Measurements from ENCODE around the gene TPT1. TPM values are rescaled to one million over a fixed set of nuclear protein-coding genes. Genes with fewer than 3 reads are reported as not detected.
"Not testable (repeated sequence)": the region's sequence is repeated elsewhere in the genome, so short reads cannot be mapped to it uniquely, and the experiment has no call there.

Gene TPT1
- total and polyA plus RNA-seq, 4 donors = 2,366 to 3,883 (median 2,949) TPM

DNA sequence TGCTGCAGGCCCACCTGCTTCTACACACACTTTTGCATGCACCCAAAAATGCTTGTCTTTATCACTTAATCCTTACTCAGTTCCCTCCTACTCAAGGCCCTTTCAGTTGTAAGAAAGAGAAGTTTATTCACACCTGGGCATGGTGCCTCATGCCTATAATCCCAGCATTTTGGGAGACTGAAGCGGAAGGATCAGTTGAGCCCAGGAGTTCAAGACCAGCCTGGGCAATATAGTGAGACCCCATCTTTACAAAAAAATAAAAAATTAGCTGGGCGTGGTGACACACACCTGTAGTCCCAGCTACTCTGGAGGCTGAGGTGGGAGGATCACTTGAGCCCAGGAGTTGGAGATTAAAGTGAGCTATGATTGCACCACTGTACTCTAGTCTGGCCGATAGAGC is 42.4 kb downstream of the TPT1 start:
- not testable (repeated sequence) for H3K27ac ChIP-seq (ENCODE audit: low read depth, low read length); H3K27me3 ChIP-seq (ENCODE audit: control insufficient read depth, insufficient read depth, low read length); H3K4me1 ChIP-seq (ENCODE audit: control insufficient read depth, insufficient read depth, low read length); H3K36me3 ChIP-seq (ENCODE audit: control insufficient read depth, insufficient read depth, low read length); H3K4me3 ChIP-seq (ENCODE audit: low read depth, low read length); H3K9me3 ChIP-seq (ENCODE audit: control insufficient read depth, insufficient read depth, low read length); DNase-seq (ENCODE audit: low read depth in 4 of 6, low spot score in 6 of 6)
- WGBS (ENCODE audit: insufficient coverage) = 92% methylated on average over 2 of the region's 3 CpGs

DNA sequence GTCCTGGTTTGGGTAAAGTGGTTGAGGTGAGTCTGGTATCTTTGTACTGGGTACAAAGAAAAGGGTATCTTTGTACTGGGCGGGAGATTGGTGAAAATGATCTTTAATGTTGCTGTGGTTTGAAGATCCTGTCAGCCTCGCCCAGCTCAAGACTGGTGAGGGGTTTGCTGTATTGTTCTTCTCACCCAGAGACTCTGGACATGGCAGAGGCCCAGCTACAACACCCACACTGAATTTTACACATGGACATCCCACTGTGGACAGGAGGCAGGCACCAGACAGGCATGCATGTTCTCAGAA is 42.8 kb downstream of the TPT1 start:
- Histone ChIP-seq H3K4me3 (ENCODE audit: low read depth, low read length) (no peak overlapping the region), H3K9me3 (ENCODE audit: control insufficient read depth, insufficient read depth, low read length) (no peaks in the 10 kb centered on the region), H3K27ac (ENCODE audit: low read depth, low read length) (no peak overlapping the region), H3K36me3 (ENCODE audit: control insufficient read depth, insufficient read depth, low read length) (no peaks in the 10 kb centered on the region), H3K4me1 (ENCODE audit: control insufficient read depth, insufficient read depth, low read length) (no peaks in the 10 kb centered on the region), H3K27me3 (ENCODE audit: control insufficient read depth, insufficient read depth, low read length) (no peaks in the 10 kb centered on the region)
- no peak for DNase-seq (ENCODE audit: low read depth in 4 of 6, low spot score in 6 of 6)
- whole genome bisulfite sequencing (ENCODE audit: insufficient coverage) = no CpG with 5 or more reads among the region's 2 CpGs

DNA sequence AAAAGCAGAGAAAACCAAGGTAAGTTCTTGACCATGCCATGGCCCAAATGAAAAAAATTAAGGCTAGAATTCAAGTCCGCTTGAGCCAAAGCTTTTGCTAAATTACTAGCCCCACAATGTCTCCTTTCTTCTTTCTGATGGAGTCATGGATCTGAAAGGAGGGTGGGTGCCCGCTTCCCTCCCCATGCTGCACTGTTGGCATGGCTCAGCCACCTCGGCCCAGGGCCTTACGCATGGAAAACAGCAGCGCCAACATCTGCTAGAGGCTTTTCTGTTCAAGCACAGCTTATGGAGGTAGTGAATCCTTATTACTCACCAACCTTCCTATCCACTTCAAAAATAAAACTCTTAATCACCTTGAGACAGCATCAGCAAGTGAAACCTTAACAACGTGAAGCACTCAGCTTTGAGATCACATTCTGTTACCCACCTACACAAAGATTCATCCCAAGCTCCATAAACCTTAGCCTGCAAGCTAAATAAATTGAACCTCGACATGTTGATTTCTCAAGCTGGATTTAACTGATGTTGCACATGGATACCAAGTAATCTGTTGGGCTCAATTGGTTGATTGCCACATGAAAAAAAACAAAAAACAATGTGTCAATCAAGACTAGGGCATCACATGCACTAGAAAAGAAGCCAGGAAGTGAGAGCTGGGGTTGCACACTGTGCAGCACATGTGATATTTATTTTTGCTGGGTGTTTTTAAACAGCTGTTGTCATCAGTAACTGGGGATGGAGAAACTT is 43.4 kb downstream of the TPT1 start:
- no peaks in the 10 kb centered on the region for H3K27me3 ChIP-seq (ENCODE audit: control insufficient read depth, insufficient read depth, low read length)
- no peaks in the 10 kb centered on the region for H3K9me3 ChIP-seq (ENCODE audit: control insufficient read depth, insufficient read depth, low read length)
- WGBS (ENCODE audit: insufficient coverage) = 73% methylated on average over 5 of the region's 7 CpGs
- H3K4me3 ChIP-seq (ENCODE audit: low read depth, low read length) = no peak overlapping the region
- no peak overlapping the region for H3K27ac ChIP-seq (ENCODE audit: low read depth, low read length)
- no peak for DNase-seq (ENCODE audit: low read depth in 4 of 6, low spot score in 6 of 6)
- no peaks in the 10 kb centered on the region for H3K4me1 ChIP-seq (ENCODE audit: control insufficient read depth, insufficient read depth, low read length)
- H3K36me3 ChIP-seq (ENCODE audit: control insufficient read depth, insufficient read depth, low read length) = no peaks in the 10 kb centered on the region

DNA sequence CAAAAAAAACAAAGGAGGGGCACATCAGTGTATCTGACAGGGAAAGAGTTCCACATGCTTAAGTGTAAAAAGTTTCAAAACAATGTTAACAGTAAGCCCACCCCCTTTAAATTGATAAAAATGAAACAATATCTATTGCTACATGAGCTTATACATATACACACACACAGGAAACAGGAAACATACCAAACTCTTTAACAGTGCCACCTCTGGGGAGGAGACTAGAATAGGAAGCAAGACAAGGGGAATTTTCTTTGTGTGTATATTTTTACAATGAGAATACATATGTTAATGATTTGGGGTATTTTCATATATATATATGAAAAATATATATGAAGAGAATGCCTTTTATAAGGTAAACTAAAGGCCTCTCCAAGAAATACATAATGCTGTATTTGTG is 44.7 kb downstream of the TPT1 start:
- H3K27ac ChIP-seq (ENCODE audit: low read depth, low read length) = no peak overlapping the region
- no peaks in the 10 kb centered on the region for H3K27me3 ChIP-seq (ENCODE audit: control insufficient read depth, insufficient read depth, low read length)
- H3K4me1 ChIP-seq (ENCODE audit: control insufficient read depth, insufficient read depth, low read length) = no peaks in the 10 kb centered on the region
- no peak for DNase-seq (ENCODE audit: low read depth in 4 of 6, low spot score in 6 of 6)
- H3K36me3 ChIP-seq (ENCODE audit: control insufficient read depth, insufficient read depth, low read length) = no peaks in the 10 kb centered on the region
- H3K9me3 ChIP-seq (ENCODE audit: control insufficient read depth, insufficient read depth, low read length) = no peaks in the 10 kb centered on the region
- no peak overlapping the region for H3K4me3 ChIP-seq (ENCODE audit: low read depth, low read length)

GRCh38 chr13:45295536-45295935 is 45.4 kb downstream of the TPT1 start:
- no peak overlapping the region for H3K27ac ChIP-seq (ENCODE audit: low read depth, low read length)

GRCh38 chr13:45292176-45292575 is 48.8 kb downstream of the TPT1 start:
- no peak overlapping the region for H3K27ac ChIP-seq (ENCODE audit: low read depth, low read length)
- no peaks in the 10 kb centered on the region for H3K9me3 ChIP-seq (ENCODE audit: control insufficient read depth, insufficient read depth, low read length)
- H3K36me3 ChIP-seq (ENCODE audit: control insufficient read depth, insufficient read depth, low read length) = peaks cover 6% of the 10 kb centered on the region
- DNase-seq (ENCODE audit: low read depth in 4 of 6, low spot score in 6 of 6) = no peak
- no peaks in the 10 kb centered on the region for H3K27me3 ChIP-seq (ENCODE audit: control insufficient read depth, insufficient read depth, low read length)
- H3K4me3 ChIP-seq (ENCODE audit: low read depth, low read length) = no peak overlapping the region
- no peaks in the 10 kb centered on the region for H3K4me1 ChIP-seq (ENCODE audit: control insufficient read depth, insufficient read depth, low read length)
- no CpG with 5 or more reads among the region's 1 CpG for WGBS (ENCODE audit: insufficient coverage)

More at GRCh38 chr13:45295536-45295935, 45.4 kb downstream of the TPT1 start:
- WGBS (ENCODE audit: insufficient coverage) = 89% methylated on average over 7 of the region's 7 CpGs
- Histone ChIP-seq H3K9me3 (ENCODE audit: control insufficient read depth, insufficient read depth, low read length) (no peaks in the 10 kb centered on the region), H3K27me3 (ENCODE audit: control insufficient read depth, insufficient read depth, low read length) (no peaks in the 10 kb centered on the region), H3K36me3 (ENCODE audit: control insufficient read depth, insufficient read depth, low read length) (no peaks in the 10 kb centered on the region), H3K4me1 (ENCODE audit: control insufficient read depth, insufficient read depth, low read length) (no peaks in the 10 kb centered on the region), H3K4me3 (ENCODE audit: low read depth, low read length) (no peak overlapping the region)
- DNase-seq (ENCODE audit: low read depth in 4 of 6, low spot score in 6 of 6) = no peak

DNA sequence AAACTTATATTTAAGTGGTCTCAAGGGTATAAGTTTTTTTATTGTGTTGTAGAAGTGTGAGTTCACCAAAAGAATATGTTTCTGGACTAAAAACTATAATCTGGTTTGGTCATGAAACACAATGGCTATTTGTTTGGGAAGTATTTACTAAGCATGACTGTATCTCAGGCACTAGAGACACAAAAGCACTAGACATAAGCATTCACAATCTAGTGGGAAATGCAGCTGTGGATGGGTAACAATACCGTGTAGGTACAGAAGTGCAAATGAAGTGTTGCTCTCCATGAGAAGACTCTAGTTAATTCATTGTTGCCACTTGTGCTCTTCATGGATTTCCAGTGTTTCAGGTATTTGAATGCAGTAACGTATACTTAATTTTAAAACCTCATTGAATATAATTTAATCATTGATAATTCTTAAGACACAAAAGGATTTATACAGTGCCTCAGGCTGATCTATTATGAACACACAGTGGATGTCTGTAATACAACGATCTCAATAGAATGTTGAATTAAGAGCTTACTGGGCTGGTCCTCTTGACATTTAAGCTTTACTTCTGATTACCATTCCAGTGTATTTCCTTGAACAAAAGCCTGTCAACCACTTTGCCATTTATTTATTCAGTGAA is 50.9 kb downstream of the TPT1 start:
- WGBS (ENCODE audit: insufficient coverage) = 57% methylated on average over 2 of the region's 3 CpGs
- no peaks in the 10 kb centered on the region for H3K9me3 ChIP-seq (ENCODE audit: control insufficient read depth, insufficient read depth, low read length)
- no peak overlapping the region for H3K4me3 ChIP-seq (ENCODE audit: low read depth, low read length)
- H3K36me3 ChIP-seq (ENCODE audit: control insufficient read depth, insufficient read depth, low read length) = peaks cover 9% of the 10 kb centered on the region
- no peak overlapping the region for H3K27ac ChIP-seq (ENCODE audit: low read depth, low read length)
- no peak for DNase-seq (ENCODE audit: low read depth in 4 of 6, low spot score in 6 of 6)
- H3K4me1 ChIP-seq (ENCODE audit: control insufficient read depth, insufficient read depth, low read length) = no peaks in the 10 kb centered on the region
- no peaks in the 10 kb centered on the region for H3K27me3 ChIP-seq (ENCODE audit: control insufficient read depth, insufficient read depth, low read length)

Small RNA genes lying within 50 kb of the gene (small RNA-seq; reads per million reads assigned to genes)
- gene SNORA31 (ENCODE audit: low replicate concordance) = 27.6 reads per million, percentile 97 among the genes with 10 or more reads in this experiment

Other genes with a start within 250 kb of the TPT1 start
- gene GTF2F2, start 220.7 kb downstream of the TPT1 start, total RNA-seq = 10 to 100 TPM; 24.7 to 29.0 TPM
- gene GTF2F2, start 220.7 kb downstream of the TPT1 start, polyA plus RNA-seq (ENCODE audit: insufficient read length in 2 of 2) = 10 to 100 TPM; 28.5 to 34.1 TPM
- gene KCTD4, start 140.1 kb downstream of the TPT1 start, total RNA-seq = 1 to 10 TPM; 2.1 to 7.4 TPM
- 1 to 10 TPM; 5.4 to 6.4 TPM for gene KCTD4, start 140.1 kb downstream of the TPT1 start, polyA plus RNA-seq (ENCODE audit: insufficient read length in 2 of 2)
- gene SLC25A30, start 77.2 kb upstream of the TPT1 start, total RNA-seq = 10 to 100 TPM; 10.6 to 11.0 TPM
- gene SLC25A30, start 77.2 kb upstream of the TPT1 start, polyA plus RNA-seq (ENCODE audit: insufficient read length in 2 of 2) = 1 to 10 TPM; 9.3 TPM
- gene COG3, start 123.8 kb upstream of the TPT1 start, total RNA-seq = 10 to 100 TPM; 35.6 to 44.5 TPM
- gene COG3, start 123.8 kb upstream of the TPT1 start, polyA plus RNA-seq (ENCODE audit: insufficient read length in 2 of 2) = 10 to 100 TPM; 21.6 to 24.7 TPM